GM12874 (cell line): Measurements from ENCODE around the gene CNGB1.

Source experiments
- CTCF ChIP-seq: IDR thresholded peaks from 2 replicates; pipeline ENCODE4 v1.5.1; 2011; ENCODE audit warnings: low read depth, mild to moderate bottlenecking, control low read depth, low read length, moderate library complexity; ENCODE audit not compliant: insufficient read depth

CNGB1 gene

GRCh38 chr16:57949013-57949412 lies 21.9 kb downstream of the CNGB1 start:
- TF ChIP-seq CTCF = no peak

- no peak for TF ChIP-seq CTCF
Observed at GRCh38 chr16:57948027-57948426, 22.9 kb downstream of the CNGB1 start.

- TF ChIP-seq CTCF = no peak
Observed at GRCh38 chr16:57947261-57947660, 23.7 kb downstream of the CNGB1 start.

GRCh38 chr16:57946181-57946801 lies 24.6 kb downstream of the CNGB1 start:
- no peak for TF ChIP-seq CTCF

- TF ChIP-seq CTCF = no peak
Observed at GRCh38 chr16:57945740-57946138, 25.2 kb downstream of the CNGB1 start.

- no peak for TF ChIP-seq CTCF
Observed at GRCh38 chr16:57944970-57945739, 25.8 kb downstream of the CNGB1 start.

GRCh38 chr16:57941016-57941664 lies 29.8 kb downstream of the CNGB1 start:
- no peak for TF ChIP-seq CTCF
